HepG2 (cell line): ENCODE data around the gene SLC22A23. TPM values are rescaled to one million over a fixed set of nuclear protein-coding genes. Genes with fewer than 3 reads are reported as not detected.

Experiments used
- AKNA ChIP-seq: sonication (generic); formaldehyde crosslinking; IDR thresholded peaks from 2 replicates; pipeline ENCODE4 v1.4.0; 2020; ENCODE audit warnings: missing genetic modification reagents, borderline replicate concordance
- CHCHD3 ChIP-seq: sonication (generic); formaldehyde crosslinking; IDR thresholded peaks from 2 replicates; pipeline ENCODE4 v1.8.0; 2022; ENCODE audit warnings: mild to moderate bottlenecking, missing genetic modification reagents, moderate library complexity
- E2F1 ChIP-seq: sonication (generic); formaldehyde crosslinking; IDR thresholded peaks from 2 replicates; pipeline ENCODE4 v1.5.0; 2020; ENCODE audit warnings: missing genetic modification reagents
- HIC2 ChIP-seq: sonication (generic); formaldehyde crosslinking; IDR thresholded peaks from 2 replicates; pipeline ENCODE4 v1.9.0; 2022; ENCODE audit warnings: low read depth, missing genetic modification reagents
- MAFF ChIP-seq: IDR thresholded peaks from 2 replicates; pipeline ENCODE4 v1.6.1; 2011; ENCODE audit warnings: low read depth, low read length, improper control_type of control experiment
- MYC ChIP-seq: sonication (generic); formaldehyde crosslinking; IDR thresholded peaks from 2 replicates; pipeline ENCODE4 v1.9.0; 2021; ENCODE audit warnings: missing genetic modification reagents, borderline replicate concordance
- NR1H2 ChIP-seq: sonication (generic); formaldehyde crosslinking; IDR thresholded peaks from 2 replicates; pipeline ENCODE4 v1.8.1; 2022; ENCODE audit warnings: low read depth, missing genetic modification reagents, borderline replicate concordance
- POGZ ChIP-seq: sonication (generic); formaldehyde crosslinking; IDR thresholded peaks from 2 replicates; pipeline ENCODE4 v1.4.0; 2020; ENCODE audit warnings: mild to moderate bottlenecking, missing genetic modification reagents
- RARG ChIP-seq: sonication (generic); formaldehyde crosslinking; IDR thresholded peaks from 2 replicates; pipeline ENCODE4 v1.4.0; 2020; ENCODE audit warnings: low read depth, mild to moderate bottlenecking, missing genetic modification reagents
- RXRA ChIP-seq: sonication (generic); formaldehyde crosslinking; IDR thresholded peaks from 2 replicates; pipeline ENCODE4 v1.5.1; 2020; ENCODE audit warnings: missing genetic modification reagents
- THAP11 ChIP-seq: IDR thresholded peaks from 2 replicates; pipeline ENCODE4 v1.6.1; 2016; ENCODE audit warnings: missing biosample characterization, missing genetic modification reagents
- THAP8 ChIP-seq: sonication (generic); formaldehyde crosslinking; IDR thresholded peaks from 2 replicates; pipeline ENCODE4 v1.5.1; 2020; ENCODE audit warnings: missing genetic modification reagents, mild to moderate bottlenecking, borderline replicate concordance
- ZNF101 ChIP-seq: sonication (generic); formaldehyde crosslinking; IDR thresholded peaks from 2 replicates; pipeline ENCODE4 v1.4.0; 2020; ENCODE audit warnings: mild to moderate bottlenecking, low read depth, missing genetic modification reagents, borderline replicate concordance
- ZNF235 ChIP-seq: sonication (generic); formaldehyde crosslinking; IDR thresholded peaks from 2 replicates; pipeline ENCODE4 v1.8.1; 2023; ENCODE audit warnings: mild to moderate bottlenecking, missing genetic modification reagents, borderline replicate concordance
- ZNF382 ChIP-seq: sonication (generic); formaldehyde crosslinking; IDR thresholded peaks from 2 replicates; pipeline ENCODE4 v1.5.0; 2020; ENCODE audit warnings: missing genetic modification reagents, mild to moderate bottlenecking, borderline replicate concordance
- ZNF557 ChIP-seq: sonication (generic); formaldehyde crosslinking; IDR thresholded peaks from 2 replicates; pipeline ENCODE4 v1.4.0; 2020; ENCODE audit warnings: missing genetic modification reagents
- ZNF574 ChIP-seq: sonication (generic); formaldehyde crosslinking; IDR thresholded peaks from 2 replicates; pipeline ENCODE4 v1.4.0; 2020; ENCODE audit warnings: missing genetic modification reagents
- polyA plus RNA-seq, 8 experiments: library from polyadenylated mRNA; depleted of rRNA in 3 of 8; stranded (reverse) in 7 of 8; unstranded in 1 of 8; fragments of >200 nt; fragmentation: Illumina TruSeq in 4 of 8; extraction: Trizol in 4 of 8; gene quantifications; 2 replicates each; pipeline versions ENCODE4 v1.2.1 to v1.2.3, GENCODE V29; 2011 to 2016; ENCODE audit warnings: low read depth in 4 of 8, missing spikeins in 1 of 8, mixed read lengths in 1 of 8; ENCODE audit not compliant: insufficient read depth in 1 of 8
- total RNA-seq, 5 experiments: library from RNA; depleted of rRNA; stranded (reverse); fragments of >200 nt; fragmentation: Illumina TruSeq; extraction: Trizol; gene quantifications; 2 replicates each; pipeline ENCODE4 v1.2.3, GENCODE V29; 2016; ENCODE audit warnings: low read depth in 1 of 5

The SLC22A23 gene
- total and polyA plus RNA-seq, 2 of the 13 experiments (the other 11 are each of a cell fraction or from before 2014, with no cell fraction given), result 11.8 to 17.5 TPM

- no peak for TF ChIP-seq ZNF101 (CRISPR knock-in tag)
- TF ChIP-seq ZNF574, result no peak; the same call in 1 of the 2 replicates
- TF ChIP-seq THAP8 (CRISPR knock-in tag), result no peak
- peak; percentile 44; the same call in 1 of the 2 replicates for TF ChIP-seq THAP11 (CRISPR knock-in tag)
- peak; percentile 50; the same call in 1 of the 2 replicates for TF ChIP-seq MYC
- TF ChIP-seq RARG (CRISPR knock-in tag), result no peak
- TF ChIP-seq CHCHD3 (CRISPR knock-in tag), result no peak
- TF ChIP-seq AKNA (CRISPR knock-in tag), result no peak
- no peak for TF ChIP-seq ZNF235
- peak; percentile 35; the same call in 1 of the 2 replicates for TF ChIP-seq HIC2 (CRISPR knock-in tag)
- no peak for TF ChIP-seq POGZ (CRISPR knock-in tag)
- no peak for TF ChIP-seq MAFF
- no peak for TF ChIP-seq NR1H2 (CRISPR knock-in tag)
- TF ChIP-seq ZNF557 (CRISPR knock-in tag), result no peak
- TF ChIP-seq ZNF382 (CRISPR knock-in tag), result no peak
- TF ChIP-seq RXRA (CRISPR knock-in tag), result peak; percentile 13; the same call in 1 of the 2 replicates
- TF ChIP-seq E2F1 (CRISPR knock-in tag), result no peak
These were observed 209.3 kb downstream of the SLC22A23 start (continued) for GRCh38 chr6:3247255-3248146.
